ENCODE results near the gene ZER1. TPM values are rescaled to one million over a fixed set of nuclear protein-coding genes. Genes with fewer than 3 reads are reported as not detected.

Gene ZER1
- total RNA-seq, 3 donors from 2014 or later = 31.2 to 42.9 (median 34.1) TPM

- no peak for DNase-seq (ENCODE audit: low spot score in 2 of 2)
- intact Hi-C loops (cut with DNase I; ENCODE audit: low total_unique reads) = loop anchor here (5.0 kb wide), 1 partner anchor 534 kb away; no protein-coding TSS in a partner anchor
- Histone ChIP-seq H3K27ac (no peak overlapping the region), H3K36me3 (peaks cover 8% of the 10 kb centered on the region), H3K27me3 (no peaks in the 10 kb centered on the region), H3K9me3 (no peaks in the 10 kb centered on the region), H3K4me3 (no peak overlapping the region), H3K4me1 (no peaks in the 10 kb centered on the region)
- no peak for TF ChIP-seq POLR2A (IDR thresholded peaks at IDR 0.05)
- TF ChIP-seq CTCF (IDR thresholded peaks at IDR 0.05) = no peak
- no peak for TF ChIP-seq POLR2AphosphoS5 (IDR thresholded peaks at IDR 0.05)
Measured at GRCh38 chr9:128750926-128751595, 20.7 kb downstream of the ZER1 start.

GRCh38 chr9:128747241-128747640 lies 24.5 kb downstream of the ZER1 start:
- TF ChIP-seq CTCF (IDR thresholded peaks at IDR 0.05) = no peak
- no peak for TF ChIP-seq POLR2A (IDR thresholded peaks at IDR 0.05)
- no peak for TF ChIP-seq POLR2AphosphoS5 (IDR thresholded peaks at IDR 0.05)
- Histone ChIP-seq H3K36me3 (no peaks in the 10 kb centered on the region), H3K9me3 (no peaks in the 10 kb centered on the region), H3K27me3 (no peaks in the 10 kb centered on the region), H3K4me1 (no peaks in the 10 kb centered on the region), H3K27ac (no peak overlapping the region), H3K4me3 (no peak overlapping the region)
- intact Hi-C loops (cut with DNase I; ENCODE audit: low total_unique reads) = no loop called here
- no peak for DNase-seq (ENCODE audit: low spot score in 2 of 2)

- DNase-seq (ENCODE audit: low spot score in 2 of 2) = no peak
- Histone ChIP-seq H3K27me3 (no peaks in the 10 kb centered on the region), H3K27ac (no peak overlapping the region), H3K4me1 (no peaks in the 10 kb centered on the region), H3K9me3 (no peaks in the 10 kb centered on the region), H3K4me3 (no peak overlapping the region), H3K36me3 (no peaks in the 10 kb centered on the region)
- intact Hi-C loops (cut with DNase I; ENCODE audit: low total_unique reads) = no loop called here
- TF ChIP-seq POLR2A (IDR thresholded peaks at IDR 0.05) (no peak), POLR2AphosphoS5 (IDR thresholded peaks at IDR 0.05) (no peak), CTCF (IDR thresholded peaks at IDR 0.05) (no peak)
Measured at GRCh38 chr9:128743421-128743820, 28.3 kb downstream of the ZER1 start.

GRCh38 chr9:128742401-128742800 lies 29.3 kb downstream of the ZER1 start:
- H3K36me3 ChIP-seq = no peaks in the 10 kb centered on the region
- no peak for DNase-seq (ENCODE audit: low spot score in 2 of 2)
- H3K9me3 ChIP-seq = no peaks in the 10 kb centered on the region
- intact Hi-C loops (cut with DNase I; ENCODE audit: low total_unique reads) = no loop called here
- no peak overlapping the region for H3K27ac ChIP-seq
- no peak overlapping the region for H3K4me3 ChIP-seq
- no peaks in the 10 kb centered on the region for H3K27me3 ChIP-seq
- H3K4me1 ChIP-seq = no peaks in the 10 kb centered on the region
- TF ChIP-seq POLR2A (IDR thresholded peaks at IDR 0.05) = no peak
- no peak for TF ChIP-seq CTCF (IDR thresholded peaks at IDR 0.05)
- TF ChIP-seq POLR2AphosphoS5 (IDR thresholded peaks at IDR 0.05) = no peak

GRCh38 chr9:128735373-128735772 lies 36.4 kb downstream of the ZER1 start:
- DNase-seq (ENCODE audit: low spot score in 2 of 2) = no peak
- Histone ChIP-seq H3K27me3 (no peaks in the 10 kb centered on the region), H3K9me3 (no peaks in the 10 kb centered on the region), H3K36me3 (no peaks in the 10 kb centered on the region), H3K4me1 (no peaks in the 10 kb centered on the region), H3K4me3 (no peak overlapping the region), H3K27ac (no peak overlapping the region)
- TF ChIP-seq CTCF (IDR thresholded peaks at IDR 0.05) (no peak), POLR2AphosphoS5 (IDR thresholded peaks at IDR 0.05) (no peak), POLR2A (IDR thresholded peaks at IDR 0.05) (no peak)
- intact Hi-C loops (cut with DNase I; ENCODE audit: low total_unique reads) = no loop called here

All from breast epithelium (tissue), 4 donors.